Activated CD4-positive, alpha-beta T cell treated with anti-CD3 and anti-CD28 coated beads, Interleukin-2, amount 10 ng/mL, durations not matched to agents 7 days and 5 days (primary cell): ENCODE measurements around the gene CDH13. TPM values are rescaled to one million over a fixed set of nuclear protein-coding genes. Genes with fewer than 3 reads are reported as not detected.

ENCODE experiments used
- CTCF ChIA-PET: fragments of 350-600 bp; sonication (Branson Sonifier 250); formaldehyde crosslinking; loops from one replicate; lab custom pipeline; 2021; ENCODE audit warnings: antibody characterized with exemption; lab: Charles Lee
- POLR2A ChIA-PET: fragments of 350-600 bp; sonication (Branson Sonifier 250); formaldehyde crosslinking; loops from one replicate; lab custom pipeline; 2021; ENCODE audit warnings: antibody characterized with exemption; lab: Charles Lee
- DNase-seq: peaks from one replicate; pipeline ENCODE4 v3.0.0-alpha.2; 2020
- H3K27ac Mint-ChIP-seq: one replicate; pipeline ENCODE4 v1.8.0; 2021; ENCODE audit warnings: mild to moderate bottlenecking, moderate library complexity, mixed read lengths
- H3K27me3 Mint-ChIP-seq: one replicate; pipeline ENCODE4 v1.8.0; 2021; ENCODE audit warnings: mixed read lengths
- H3K36me3 Mint-ChIP-seq: one replicate; pipeline ENCODE4 v1.8.0; 2021; ENCODE audit warnings: low read depth, mixed read lengths
- H3K4me1 Mint-ChIP-seq: one replicate; pipeline ENCODE4 v1.8.0; 2021; ENCODE audit warnings: mixed read lengths
- H3K4me3 Mint-ChIP-seq: one replicate; pipeline ENCODE4 v1.8.0; 2021; ENCODE audit warnings: mild to moderate bottlenecking, moderate library complexity, mixed read lengths
- H3K9me3 Mint-ChIP-seq: one replicate; pipeline ENCODE4 v1.8.0; 2021; ENCODE audit warnings: mixed read lengths
- total RNA-seq, 2 experiments: library from RNA; stranded (reverse); gene quantifications; one replicate each; pipeline ENCODE4 v1.2.3, GENCODE V29; 2021

CDH13 gene
- total RNA-seq, 2 experiments from 2014 or later = not detected

- DNase-seq = no peak
- H3K27ac Mint-ChIP-seq = no peak overlapping the region
- POLR2A ChIA-PET = no interaction called here
- CTCF ChIA-PET = no interaction called here
- no peaks in the 10 kb centered on the region for H3K36me3 Mint-ChIP-seq
- H3K9me3 Mint-ChIP-seq = no peaks in the 10 kb centered on the region
- no peak overlapping the region for H3K4me3 Mint-ChIP-seq
- peaks cover 5% of the 10 kb centered on the region for H3K4me1 Mint-ChIP-seq
- H3K27me3 Mint-ChIP-seq = no peaks in the 10 kb centered on the region
These were observed 1058.9 kb downstream of the CDH13 start for GRCh38 chr16:83685615-83686165.

- no peaks in the 10 kb centered on the region for H3K9me3 Mint-ChIP-seq
- ChIA-PET POLR2A (no interaction called here), CTCF (no interaction called here)
- H3K4me3 Mint-ChIP-seq = no peak overlapping the region
- H3K27me3 Mint-ChIP-seq = no peaks in the 10 kb centered on the region
- DNase-seq = no peak
- H3K36me3 Mint-ChIP-seq = no peaks in the 10 kb centered on the region
- H3K27ac Mint-ChIP-seq = no peak overlapping the region
- H3K4me1 Mint-ChIP-seq = peaks cover 5% of the 10 kb centered on the region
These were observed 1060.0 kb downstream of the CDH13 start for GRCh38 chr16:83686726-83687125.

- no peak overlapping the region for H3K27ac Mint-ChIP-seq
- peaks cover 5% of the 10 kb centered on the region for H3K4me1 Mint-ChIP-seq
- DNase-seq = no peak
- no peaks in the 10 kb centered on the region for H3K27me3 Mint-ChIP-seq
- ChIA-PET POLR2A (no interaction called here), CTCF (no interaction called here)
- no peaks in the 10 kb centered on the region for H3K9me3 Mint-ChIP-seq
- H3K36me3 Mint-ChIP-seq = no peaks in the 10 kb centered on the region
- H3K4me3 Mint-ChIP-seq = no peak overlapping the region
These were observed 1062.6 kb downstream of the CDH13 start for GRCh38 chr16:83689385-83689831.

GRCh38 chr16:83692224-83692623 lies 1065.5 kb downstream of the CDH13 start:
- Mint-ChIP-seq H3K4me1 (peaks cover 5% of the 10 kb centered on the region), H3K4me3 (no peak overlapping the region), H3K36me3 (no peaks in the 10 kb centered on the region), H3K27ac (no peak overlapping the region), H3K27me3 (no peaks in the 10 kb centered on the region), H3K9me3 (no peaks in the 10 kb centered on the region)
- ChIA-PET CTCF (no interaction called here), POLR2A (no interaction called here)
- no peak for DNase-seq

- H3K4me3 Mint-ChIP-seq = no peak overlapping the region
- ChIA-PET POLR2A (no interaction called here), CTCF (no interaction called here)
- H3K4me1 Mint-ChIP-seq = no peaks in the 10 kb centered on the region
- H3K27me3 Mint-ChIP-seq = no peaks in the 10 kb centered on the region
- no peak for DNase-seq
- no peaks in the 10 kb centered on the region for H3K9me3 Mint-ChIP-seq
- H3K36me3 Mint-ChIP-seq = no peaks in the 10 kb centered on the region
- H3K27ac Mint-ChIP-seq = no peak overlapping the region
These were observed 1072.2 kb downstream of the CDH13 start for GRCh38 chr16:83698964-83699363.

GRCh38 chr16:83699817-83700216 lies 1073.0 kb downstream of the CDH13 start:
- ChIA-PET CTCF (no interaction called here), POLR2A (no interaction called here)
- Mint-ChIP-seq H3K4me1 (no peaks in the 10 kb centered on the region), H3K27me3 (peaks cover 3% of the 10 kb centered on the region), H3K9me3 (no peaks in the 10 kb centered on the region), H3K27ac (no peak overlapping the region), H3K4me3 (no peak overlapping the region), H3K36me3 (no peaks in the 10 kb centered on the region)
- no peak for DNase-seq

- Mint-ChIP-seq H3K27ac (no peak overlapping the region), H3K4me3 (no peak overlapping the region), H3K27me3 (peaks cover 3% of the 10 kb centered on the region), H3K9me3 (no peaks in the 10 kb centered on the region), H3K4me1 (no peaks in the 10 kb centered on the region), H3K36me3 (no peaks in the 10 kb centered on the region)
- no peak for DNase-seq
- ChIA-PET CTCF (no interaction called here), POLR2A (no interaction called here)
These were observed 1074.1 kb downstream of the CDH13 start for GRCh38 chr16:83700918-83701317.

- H3K4me3 Mint-ChIP-seq = no peak overlapping the region
- POLR2A ChIA-PET = no interaction called here
- peak; percentile 36 for DNase-seq
- H3K27me3 Mint-ChIP-seq = peaks cover 3% of the 10 kb centered on the region
- H3K36me3 Mint-ChIP-seq = no peaks in the 10 kb centered on the region
- H3K9me3 Mint-ChIP-seq = no peaks in the 10 kb centered on the region
- CTCF ChIA-PET = no interaction called here
- no peak overlapping the region for H3K27ac Mint-ChIP-seq
- H3K4me1 Mint-ChIP-seq = no peaks in the 10 kb centered on the region
These were observed 1074.7 kb downstream of the CDH13 start for GRCh38 chr16:83701494-83701893.

GRCh38 chr16:83704656-83705055 lies 1077.9 kb downstream of the CDH13 start:
- H3K27ac Mint-ChIP-seq = no peak overlapping the region
- CTCF ChIA-PET = no interaction called here
- DNase-seq = no peak
- H3K4me1 Mint-ChIP-seq = no peaks in the 10 kb centered on the region
- H3K4me3 Mint-ChIP-seq = no peak overlapping the region
- no peaks in the 10 kb centered on the region for H3K36me3 Mint-ChIP-seq
- POLR2A ChIA-PET = no interaction called here
- no peaks in the 10 kb centered on the region for H3K9me3 Mint-ChIP-seq
- peaks cover 3% of the 10 kb centered on the region for H3K27me3 Mint-ChIP-seq

GRCh38 chr16:83705856-83706255 lies 1079.1 kb downstream of the CDH13 start:
- CTCF ChIA-PET = no interaction called here
- no peaks in the 10 kb centered on the region for H3K9me3 Mint-ChIP-seq
- no peak for DNase-seq
- H3K4me3 Mint-ChIP-seq = no peak overlapping the region
- H3K27me3 Mint-ChIP-seq = peaks cover 3% of the 10 kb centered on the region
- H3K27ac Mint-ChIP-seq = no peak overlapping the region
- H3K36me3 Mint-ChIP-seq = no peaks in the 10 kb centered on the region
- POLR2A ChIA-PET = no interaction called here
- H3K4me1 Mint-ChIP-seq = no peaks in the 10 kb centered on the region

GRCh38 chr16:83706394-83706793 lies 1079.6 kb downstream of the CDH13 start:
- DNase-seq = no peak
- H3K36me3 Mint-ChIP-seq = no peaks in the 10 kb centered on the region
- ChIA-PET POLR2A (no interaction called here), CTCF (no interaction called here)
- no peak overlapping the region for H3K4me3 Mint-ChIP-seq
- H3K4me1 Mint-ChIP-seq = no peaks in the 10 kb centered on the region
- H3K27me3 Mint-ChIP-seq = peaks cover 3% of the 10 kb centered on the region
- H3K9me3 Mint-ChIP-seq = no peaks in the 10 kb centered on the region
- H3K27ac Mint-ChIP-seq = no peak overlapping the region

- no peak for DNase-seq
- POLR2A ChIA-PET = no interaction called here
- Mint-ChIP-seq H3K4me3 (no peak overlapping the region), H3K9me3 (peaks cover 5% of the 10 kb centered on the region), H3K4me1 (peaks cover 4% of the 10 kb centered on the region), H3K27me3 (no peaks in the 10 kb centered on the region), H3K36me3 (no peaks in the 10 kb centered on the region), H3K27ac (no peak overlapping the region)
- CTCF ChIA-PET = no interaction called here
These were observed 1084.3 kb downstream of the CDH13 start for GRCh38 chr16:83711069-83711468.

GRCh38 chr16:83713597-83713996 lies 1086.8 kb downstream of the CDH13 start:
- Mint-ChIP-seq H3K4me3 (no peak overlapping the region), H3K9me3 (peaks cover 5% of the 10 kb centered on the region), H3K27ac (no peak overlapping the region), H3K4me1 (peaks cover 4% of the 10 kb centered on the region), H3K27me3 (no peaks in the 10 kb centered on the region), H3K36me3 (no peaks in the 10 kb centered on the region)
- ChIA-PET CTCF (no interaction called here), POLR2A (no interaction called here)
- DNase-seq = no peak

GRCh38 chr16:83714286-83714685 lies 1087.5 kb downstream of the CDH13 start:
- DNase-seq = no peak
- H3K4me1 Mint-ChIP-seq = peaks cover 4% of the 10 kb centered on the region
- POLR2A ChIA-PET = no interaction called here
- H3K9me3 Mint-ChIP-seq = peaks cover 5% of the 10 kb centered on the region
- H3K4me3 Mint-ChIP-seq = no peak overlapping the region
- CTCF ChIA-PET = interaction anchor here (1.2 kb wide), 1 partner anchor 11 kb away, joined by 3 read pairs; no protein-coding TSS in a partner anchor
- no peaks in the 10 kb centered on the region for H3K27me3 Mint-ChIP-seq
- no peak overlapping the region for H3K27ac Mint-ChIP-seq
- H3K36me3 Mint-ChIP-seq = no peaks in the 10 kb centered on the region
